Activated CD8-positive, alpha-beta memory T cell treated with anti-CD3 and anti-CD28 coated beads, Interleukin-2, amount 50 U/mL, for 24 hours (primary cell): ENCODE measurements around the gene BIRC7.

Experiments
- DNase-seq: peaks from one replicate; pipeline ENCODE4 v3.0.0-alpha.2; 2020; ENCODE audit errors: extremely low read depth

Gene BIRC7, protein sequence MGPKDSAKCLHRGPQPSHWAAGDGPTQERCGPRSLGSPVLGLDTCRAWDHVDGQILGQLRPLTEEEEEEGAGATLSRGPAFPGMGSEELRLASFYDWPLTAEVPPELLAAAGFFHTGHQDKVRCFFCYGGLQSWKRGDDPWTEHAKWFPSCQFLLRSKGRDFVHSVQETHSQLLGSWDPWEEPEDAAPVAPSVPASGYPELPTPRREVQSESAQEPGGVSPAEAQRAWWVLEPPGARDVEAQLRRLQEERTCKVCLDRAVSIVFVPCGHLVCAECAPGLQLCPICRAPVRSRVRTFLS

DNA sequence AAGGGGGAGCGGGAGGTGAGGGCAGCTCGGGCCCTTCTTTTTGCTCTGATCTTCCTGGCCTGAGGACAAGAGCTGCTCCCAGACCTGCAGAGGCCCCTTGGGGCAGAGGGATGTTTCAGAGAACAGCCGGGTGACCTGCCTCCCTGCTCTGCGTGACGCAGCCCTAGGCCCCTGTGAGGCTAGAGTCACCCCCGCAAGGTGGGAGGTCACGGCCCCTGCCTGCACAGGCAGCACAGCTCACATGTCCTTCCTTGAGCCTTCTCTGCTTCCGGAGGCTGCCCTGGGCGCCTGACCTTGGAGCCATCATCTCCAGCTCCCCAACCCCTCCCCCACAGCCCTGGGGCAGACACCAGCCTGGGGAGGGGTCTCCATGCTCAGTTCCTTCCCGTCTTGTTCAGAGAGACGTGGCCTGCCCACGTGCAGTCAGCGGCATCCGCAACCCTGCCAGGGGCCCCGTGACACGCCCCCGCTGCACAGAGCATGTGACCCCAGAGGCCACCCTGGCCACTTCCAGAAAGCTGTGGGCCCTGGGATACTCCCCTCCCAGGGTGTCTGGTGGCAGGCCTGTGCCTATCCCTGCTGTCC, at the start of gene BIRC7:
Gene BIRC7 (plus strand): TSS at position 507 of the 585 bp plus-strand sequence. CDS start 192 bp downstream, outside the sequence.
- no peak for DNase-seq

DNA sequence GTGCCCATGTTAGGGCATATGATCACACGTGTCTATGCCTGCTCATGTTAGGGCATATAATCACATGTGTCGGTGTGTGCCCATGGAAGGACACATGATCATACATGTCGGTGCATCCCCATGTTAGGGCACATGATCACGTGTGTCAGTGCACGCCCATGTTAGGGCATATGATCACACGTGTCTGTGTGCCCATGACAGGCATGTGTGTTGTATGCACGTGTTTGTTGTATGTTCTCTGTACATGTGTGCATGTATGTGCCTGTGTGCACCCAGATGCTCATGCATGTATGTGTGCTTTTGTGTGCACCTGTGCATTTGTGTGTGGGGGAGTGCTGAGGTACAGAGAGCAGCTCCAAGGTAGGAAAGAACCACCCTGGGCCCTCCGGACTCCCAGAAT, 49.6 kb upstream of the BIRC7 start:
- DNase-seq: no peak

DNA sequence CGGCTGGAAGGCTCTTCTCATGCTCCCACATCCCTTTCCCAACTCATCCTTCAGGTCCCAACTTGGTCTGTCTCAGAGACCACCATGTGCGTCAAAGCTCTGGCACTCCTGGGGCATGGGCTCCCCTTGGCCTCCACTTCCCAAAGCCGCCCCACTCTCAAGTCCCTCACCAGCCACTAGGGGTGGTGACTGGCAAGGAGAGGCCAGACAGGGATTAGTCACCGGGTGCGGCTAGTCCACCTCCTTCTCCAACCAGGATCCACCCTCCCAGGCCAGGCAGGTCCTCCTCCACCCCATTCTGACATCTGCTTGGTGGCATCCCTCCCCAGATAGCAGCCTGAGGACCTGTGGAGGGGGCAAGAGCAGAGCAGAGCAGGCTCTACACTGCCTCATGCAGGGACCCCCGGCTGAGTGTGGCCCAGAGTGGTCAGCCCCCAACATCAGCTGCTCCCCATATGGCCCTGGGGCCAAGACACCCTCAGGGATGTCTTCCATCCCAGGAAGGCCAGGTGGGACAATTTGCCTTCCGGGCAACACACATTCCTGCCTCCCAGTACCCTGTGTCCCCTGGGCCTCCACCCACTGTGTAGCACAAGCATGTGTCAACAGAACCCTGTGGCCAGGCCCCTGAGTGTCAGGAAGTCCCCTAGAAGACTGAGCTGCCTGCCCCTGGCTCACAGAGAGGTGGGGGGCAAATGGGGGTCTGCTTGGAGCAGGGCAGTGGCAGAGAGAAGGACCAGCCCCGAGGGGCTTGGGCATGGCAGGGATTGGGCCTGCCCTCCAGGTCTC, 49.0 kb upstream of the BIRC7 start:
- no peak for DNase-seq

DNA sequence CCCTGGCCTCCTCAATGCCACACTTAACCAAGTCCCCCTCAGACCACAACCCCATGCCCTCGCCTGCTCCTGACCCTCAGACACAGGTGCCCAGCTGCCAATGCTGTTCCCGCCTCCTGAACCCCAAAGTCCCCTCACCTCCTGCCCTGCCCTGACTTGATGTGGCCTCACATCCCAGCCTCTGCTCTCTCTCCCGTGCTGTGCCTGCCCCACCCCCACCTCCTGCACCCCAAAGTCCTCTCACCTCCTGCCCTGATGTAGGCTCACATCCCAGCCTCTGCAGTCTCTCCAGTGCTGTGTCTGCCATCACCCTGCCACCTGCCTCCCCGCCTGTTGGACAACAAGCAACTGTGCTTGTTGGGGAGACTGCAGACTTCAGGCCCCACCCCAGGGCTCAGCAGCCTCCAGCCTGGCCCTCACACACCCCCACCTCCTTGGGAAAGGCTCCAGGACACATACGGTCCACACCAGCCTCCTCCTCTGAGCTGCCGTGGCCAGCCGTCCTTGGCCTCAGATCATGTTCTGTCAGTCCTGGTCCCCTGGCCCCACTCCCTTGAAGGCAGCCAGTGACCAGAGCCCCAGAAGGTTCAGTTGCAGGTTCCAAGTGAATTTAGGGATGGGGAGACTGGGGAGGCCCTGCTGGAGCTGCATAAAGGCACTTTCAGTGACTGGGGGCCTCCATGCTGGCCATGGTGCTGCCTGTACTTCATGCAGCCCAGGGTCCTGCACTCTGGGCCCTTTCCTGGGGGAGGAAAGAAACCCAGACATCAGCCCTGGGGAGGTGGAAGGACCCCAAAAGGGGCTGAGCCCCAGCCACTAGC, 48.2 kb upstream of the BIRC7 start:
- no peak for DNase-seq

DNA sequence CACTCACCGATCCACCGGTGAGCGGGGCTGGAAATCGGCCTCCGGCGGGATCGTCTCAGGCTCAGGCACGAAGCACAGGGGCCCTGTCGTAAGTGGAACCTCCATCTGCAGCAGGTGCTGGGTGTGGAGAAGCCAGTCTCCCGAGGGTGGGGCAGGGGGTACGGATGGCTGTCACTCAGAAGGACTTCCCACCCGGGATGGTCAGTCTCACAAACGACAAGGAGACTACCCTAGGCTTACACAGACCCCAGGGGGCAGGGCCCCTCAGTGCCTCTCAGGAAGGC, 47.6 kb upstream of the BIRC7 start:
- DNase-seq: no peak

DNA sequence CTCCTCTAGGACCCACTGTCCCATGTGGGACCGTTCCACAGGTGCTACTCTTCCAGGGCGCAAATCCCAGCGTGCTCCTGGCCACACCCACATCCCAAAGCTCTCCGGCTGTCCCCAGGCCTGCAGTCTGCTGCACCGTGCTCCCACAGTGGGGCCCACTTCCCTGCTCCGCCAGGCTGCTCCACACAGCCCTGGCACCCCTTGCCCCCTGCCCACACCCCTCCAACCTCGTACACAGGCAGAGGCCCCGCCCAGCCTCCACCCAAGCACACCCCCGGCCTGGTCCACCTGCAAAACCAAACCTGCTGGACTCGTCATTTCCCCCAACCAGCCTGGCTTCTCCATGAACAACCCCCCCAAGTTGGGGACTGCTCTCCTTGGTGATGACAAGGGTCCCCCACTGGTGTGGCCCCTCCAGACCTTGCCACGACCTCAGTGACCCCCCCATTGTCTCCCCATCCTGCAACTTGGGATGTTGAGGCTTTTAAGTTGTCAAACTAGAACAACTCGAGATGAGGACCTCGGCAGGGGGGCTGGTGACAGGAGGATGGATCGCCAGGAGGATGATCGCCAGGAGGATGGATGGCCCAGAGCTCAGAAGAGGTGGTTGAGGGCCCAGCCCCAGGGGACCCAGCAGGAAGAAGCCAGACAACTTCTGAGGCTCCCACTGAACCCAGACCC, 46.9 kb upstream of the BIRC7 start:
- no peak for DNase-seq

DNA sequence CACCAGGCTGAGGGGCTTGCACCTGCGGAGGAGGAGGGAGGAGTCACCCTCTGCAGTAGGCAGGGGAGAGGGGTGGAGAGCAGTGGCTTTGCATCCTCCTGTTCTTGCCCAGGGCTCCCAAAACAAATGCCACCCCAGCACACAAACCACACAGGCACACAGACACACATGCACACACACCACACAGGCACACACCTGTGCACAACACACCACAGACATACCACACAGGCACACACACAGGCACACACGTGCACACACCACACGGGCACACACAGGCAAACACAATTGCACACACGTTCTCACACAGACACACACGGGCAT, 46.4 kb upstream of the BIRC7 start:
- DNase-seq: no peak

DNA sequence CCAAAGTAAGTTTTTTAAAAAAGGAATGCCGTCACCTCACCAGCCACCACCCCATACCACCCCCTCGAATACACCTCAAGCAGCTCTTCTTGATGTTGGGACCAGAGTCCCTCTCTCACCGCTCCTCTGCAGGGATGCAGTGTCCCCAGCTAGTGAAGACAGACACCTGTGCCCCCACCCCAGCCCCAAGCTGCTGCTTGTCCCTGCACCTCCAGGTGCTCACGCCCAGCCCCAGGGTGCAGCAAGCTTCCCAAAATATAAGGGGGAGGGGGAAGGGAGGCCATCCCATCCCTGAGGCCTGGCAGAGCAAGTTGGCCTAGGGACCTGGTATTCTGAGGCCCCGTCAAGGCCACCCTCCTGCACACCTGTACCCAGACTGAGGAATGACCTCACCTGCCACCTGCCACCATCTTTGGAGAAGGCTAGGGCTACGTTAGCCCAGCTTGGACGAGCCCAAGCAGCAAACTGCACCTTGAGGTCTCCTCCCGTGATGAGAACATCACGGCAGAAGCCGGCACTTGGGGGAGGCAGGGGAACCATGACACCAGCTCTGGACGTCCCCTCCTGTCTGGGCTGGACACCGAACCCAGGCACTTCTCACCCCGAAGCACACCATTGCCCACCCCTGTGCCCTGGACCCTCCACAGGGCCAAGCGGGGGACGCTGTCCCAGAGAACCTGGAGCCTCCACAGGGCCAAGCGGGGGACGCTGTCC, 45.7 kb upstream of the BIRC7 start:
- no peak for DNase-seq

DNA sequence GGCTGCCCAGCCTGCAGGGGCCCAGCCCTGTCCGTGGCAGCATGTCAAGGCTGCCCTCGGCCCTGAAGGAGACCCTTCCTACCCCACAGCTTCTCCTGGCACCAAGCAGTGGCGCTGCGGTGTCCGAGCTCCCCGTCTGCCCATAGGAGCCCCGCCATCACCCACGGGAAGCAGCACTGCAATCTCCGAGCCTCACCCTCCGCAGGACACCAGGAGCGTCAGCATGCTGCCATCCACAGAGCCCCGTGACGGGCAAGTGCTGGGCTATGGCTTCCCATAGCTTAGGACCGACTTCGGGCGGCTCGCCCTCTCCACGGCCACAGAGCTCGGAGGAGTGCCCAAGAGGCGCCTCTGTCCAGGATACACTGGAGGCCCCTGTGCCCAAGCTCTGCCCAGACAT, 44.9 kb upstream of the BIRC7 start:
- no peak for DNase-seq

DNA sequence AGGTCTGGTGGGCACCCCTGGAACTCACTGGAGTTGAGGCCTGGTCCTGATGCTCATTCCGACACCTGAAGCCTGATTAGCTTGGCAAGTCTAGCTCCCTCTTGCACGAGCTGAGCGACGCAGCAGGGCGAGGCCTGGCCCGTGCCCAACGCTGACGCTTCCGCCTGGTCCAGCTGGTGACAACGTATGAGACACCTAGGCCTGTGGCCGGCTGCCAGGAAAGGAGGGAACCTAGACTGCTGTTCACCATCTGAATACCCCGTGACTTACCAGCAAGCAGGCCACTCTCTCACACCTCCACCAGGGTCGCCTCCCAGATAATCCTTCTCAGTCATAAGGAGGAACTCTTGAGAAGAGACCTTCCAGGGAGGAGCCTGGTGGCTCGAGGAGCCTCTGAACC, 44.3 kb upstream of the BIRC7 start:
- no peak for DNase-seq

DNA sequence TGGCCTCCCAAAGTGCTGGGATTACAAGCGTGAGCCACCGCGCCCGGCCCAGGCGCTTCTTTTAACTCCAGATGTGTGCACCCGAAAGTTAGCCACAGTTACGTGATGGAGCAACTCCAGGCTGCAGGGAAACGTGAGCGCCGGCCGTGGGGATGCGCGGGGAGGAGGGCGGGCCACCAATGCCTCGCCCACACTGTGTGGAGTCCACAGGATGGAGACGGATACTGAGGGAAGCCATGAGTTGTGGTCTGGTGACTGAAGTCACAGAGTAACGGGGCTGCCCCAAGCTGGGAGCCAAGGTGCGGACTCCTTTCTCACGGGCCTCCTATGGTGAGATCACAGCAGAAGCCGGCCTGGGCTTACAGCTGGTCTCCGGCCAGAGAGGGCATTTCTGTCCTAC, 43.0 kb upstream of the BIRC7 start:
- no peak for DNase-seq

DNA sequence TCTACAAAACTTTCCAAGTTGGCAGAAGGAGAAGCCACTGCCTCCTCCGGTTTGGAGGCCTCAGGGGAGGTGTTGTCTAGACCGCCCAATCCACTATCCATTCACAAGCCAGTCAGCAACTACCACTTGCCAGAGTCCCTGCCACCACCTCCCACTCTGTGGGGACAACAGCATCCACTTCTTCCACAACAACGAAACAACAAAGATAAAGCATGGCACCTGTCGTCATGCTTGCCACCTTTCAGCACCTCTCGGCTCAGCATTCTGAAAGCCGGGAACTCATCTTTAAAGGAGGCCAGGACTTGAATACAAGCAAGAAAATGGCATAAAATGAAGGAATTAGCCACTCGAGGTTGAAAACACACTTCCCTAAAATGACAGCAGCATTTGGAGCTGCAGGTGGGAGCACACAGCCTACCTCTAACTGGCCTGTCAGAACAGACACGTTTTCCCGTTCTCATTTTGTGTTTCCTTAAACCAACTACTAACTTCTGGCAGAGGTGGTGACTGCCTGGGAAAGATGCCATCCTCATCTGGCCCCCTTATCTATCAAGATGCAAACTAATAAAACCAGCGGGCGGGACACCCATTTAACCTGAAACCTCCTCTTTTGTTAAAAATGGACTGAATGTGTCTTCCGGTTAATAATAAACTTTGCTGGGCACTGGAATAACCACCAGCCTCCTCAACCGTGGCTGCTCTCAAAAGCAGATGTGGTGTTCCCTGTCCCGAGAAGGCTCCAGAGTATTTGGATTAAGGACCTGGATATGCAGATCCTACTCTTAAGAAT, 41.5 kb upstream of the BIRC7 start:
- DNase-seq: no peak

DNA sequence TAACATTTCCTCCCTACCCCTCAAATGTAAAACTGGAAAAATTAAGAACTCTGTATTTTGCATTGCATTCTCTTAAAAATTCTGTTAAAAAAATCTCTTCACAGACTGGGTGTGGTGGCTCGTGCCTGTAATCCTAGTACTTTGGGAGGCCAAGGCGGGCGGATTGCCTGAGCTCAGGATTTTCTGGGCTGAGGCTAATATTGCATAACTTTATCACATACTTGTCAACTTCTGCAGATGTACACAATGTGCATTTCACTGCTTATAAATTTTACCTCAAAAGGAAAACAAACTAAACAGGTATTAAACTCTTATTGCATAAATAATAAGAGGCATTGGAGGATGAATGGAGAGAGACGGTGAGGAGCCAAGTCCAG, 40.9 kb upstream of the BIRC7 start:
- DNase-seq: no peak

DNA sequence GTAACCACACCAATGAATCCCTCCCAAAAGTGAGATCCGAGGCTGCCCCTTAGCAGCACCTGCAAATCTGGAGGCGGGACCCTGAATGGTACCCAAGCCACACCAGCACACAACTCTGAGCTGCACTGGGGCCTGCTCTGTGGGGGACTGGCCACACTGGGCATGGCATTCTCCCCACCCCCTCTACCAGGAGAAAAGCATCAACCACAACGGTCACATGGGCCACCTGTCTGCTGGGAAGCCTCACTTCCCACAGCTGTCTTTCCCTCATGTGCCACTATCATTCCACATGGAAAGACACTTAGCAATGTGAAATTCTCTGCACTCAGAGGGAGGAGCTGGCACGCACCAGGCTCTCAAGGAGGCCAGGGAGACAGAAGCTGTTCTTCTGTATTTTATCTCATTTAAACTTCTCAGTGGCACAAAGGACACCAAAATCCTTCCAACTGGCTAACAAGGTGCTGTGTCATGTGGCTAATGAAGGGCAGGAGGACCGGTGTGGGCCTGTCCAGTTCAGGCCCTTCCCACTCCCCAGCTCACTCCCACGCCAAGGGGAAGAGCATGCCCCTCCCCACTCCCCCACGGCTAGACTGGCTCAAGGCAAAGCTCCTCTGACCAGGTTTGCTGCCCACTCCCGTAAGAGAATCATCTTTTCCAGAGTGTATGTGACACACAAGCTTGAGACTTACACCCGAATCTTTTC, 38.8 kb upstream of the BIRC7 start:
- no peak for DNase-seq

DNA sequence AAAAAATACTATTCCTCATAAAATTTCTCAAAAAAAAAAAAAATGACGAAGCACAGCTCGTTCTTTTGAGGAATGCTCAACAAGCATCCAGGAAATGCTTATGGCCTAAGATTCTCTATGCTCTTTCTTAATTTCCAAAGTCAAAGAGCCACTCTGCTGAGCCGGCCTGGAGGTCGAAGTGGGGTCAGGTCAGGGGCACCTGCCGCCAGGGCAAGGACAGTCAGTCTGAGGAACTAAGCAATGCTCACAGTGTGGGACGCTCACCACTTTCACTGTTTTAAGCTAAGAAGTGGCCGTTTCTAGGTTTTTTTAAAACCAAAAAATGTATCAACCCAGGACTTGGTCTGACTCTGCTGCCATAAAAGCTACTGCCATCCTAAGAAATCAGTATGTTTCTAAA, 37.1 kb upstream of the BIRC7 start:
- DNase-seq: no peak

DNA sequence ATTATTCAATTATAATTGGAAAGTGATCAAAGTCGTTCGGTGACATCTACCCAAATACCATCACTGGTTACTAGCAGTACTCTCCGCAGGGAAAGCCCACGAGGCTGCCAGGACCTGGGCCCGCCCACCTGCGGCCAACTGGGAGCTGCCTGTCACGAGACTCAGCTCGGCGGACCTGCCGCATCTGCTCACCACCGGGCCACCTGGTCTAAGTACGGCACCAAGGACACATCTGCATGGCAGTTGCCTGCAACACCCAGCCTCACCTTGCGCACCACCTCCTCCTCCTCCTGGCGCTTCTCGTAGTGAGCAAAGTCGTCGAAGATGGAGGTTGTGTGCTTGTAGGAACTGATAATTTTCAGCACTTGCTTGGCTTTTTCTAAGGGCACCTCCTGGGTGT, 33.7 kb upstream of the BIRC7 start:
- no peak for DNase-seq

DNA sequence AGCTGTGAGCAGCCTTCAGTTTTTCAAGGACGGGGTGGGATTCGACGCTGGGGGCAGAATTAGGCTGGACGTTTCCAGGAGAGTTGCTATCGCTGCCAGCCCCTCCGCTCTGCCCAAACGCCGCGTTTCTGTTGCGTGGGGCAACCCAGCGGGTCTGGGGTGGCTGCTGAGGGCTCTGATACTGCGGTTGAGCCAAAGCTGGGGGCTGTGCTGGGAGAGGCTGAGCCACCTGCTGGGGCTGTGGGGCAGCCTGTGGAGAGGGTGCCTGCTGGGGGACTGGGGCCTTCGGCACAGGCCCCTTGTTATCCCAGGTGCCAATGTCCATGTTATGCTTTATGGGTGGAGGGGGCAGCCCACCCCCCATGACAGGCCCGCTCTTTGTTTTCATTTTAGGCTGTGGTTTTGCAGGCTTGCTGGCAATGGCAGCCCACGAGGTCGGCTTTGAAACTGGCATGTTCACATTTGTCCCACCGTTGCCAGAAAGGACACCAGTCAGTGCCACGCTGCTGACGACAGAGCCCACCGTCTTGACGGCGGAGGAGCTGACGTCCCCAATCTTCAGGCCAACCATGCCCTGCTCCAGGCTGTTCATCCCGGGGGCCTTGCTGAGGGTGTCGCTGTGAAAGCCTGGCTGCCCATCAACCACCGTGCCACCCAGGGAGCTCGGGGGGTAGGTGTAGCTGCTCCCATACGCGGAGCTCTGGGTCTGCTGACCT, 32.7 kb upstream of the BIRC7 start:
- no peak for DNase-seq

DNA sequence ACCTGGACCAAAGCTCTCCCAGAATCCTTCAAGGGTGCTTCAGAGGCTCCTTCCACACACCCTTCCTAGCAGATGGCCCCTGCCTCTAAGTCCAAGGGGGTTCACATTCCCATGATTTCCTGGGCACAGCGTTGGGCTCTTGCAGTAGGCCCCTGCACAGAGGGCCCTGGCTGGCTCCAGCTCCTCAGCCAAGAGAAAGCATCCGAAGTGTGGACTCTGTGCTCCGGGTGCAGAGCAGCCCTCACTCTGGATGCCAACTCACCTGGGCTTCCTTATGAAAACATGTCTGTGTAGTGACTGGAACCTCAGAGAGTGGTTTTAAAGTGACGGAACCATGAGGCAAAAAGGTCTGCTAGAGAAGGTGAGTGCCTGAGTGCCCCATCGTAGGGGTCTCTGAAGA, 31.3 kb upstream of the BIRC7 start:
- DNase-seq: no peak

DNA sequence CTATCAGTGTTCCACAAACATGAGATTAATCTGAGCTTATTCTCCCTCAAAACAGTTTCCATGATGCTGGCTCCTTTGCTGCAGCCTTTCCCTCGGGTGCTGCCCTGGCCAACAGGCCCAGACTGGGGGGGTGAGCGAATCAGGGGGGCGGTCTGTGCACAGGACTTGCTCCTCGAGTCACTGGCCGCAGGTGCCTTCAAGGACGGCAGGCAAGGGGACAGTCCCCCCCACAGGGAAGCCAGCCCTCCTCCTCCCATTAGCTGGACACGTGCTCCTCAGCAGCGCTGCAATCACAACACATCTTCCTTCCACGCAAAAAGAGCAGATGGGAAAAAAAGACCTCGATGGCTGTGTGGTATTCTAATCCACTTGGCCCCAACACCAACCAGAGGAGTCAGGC, 29.8 kb upstream of the BIRC7 start:
- no peak for DNase-seq
